Esophagus squamous epithelium (tissue), 4 donors: ENCODE measurements around the gene GLIS2.
"Not testable (repeated sequence)": the region's sequence is repeated elsewhere in the genome, so short reads cannot be mapped to it uniquely, and the experiment has no call there.

Experiments used
- POLR2A ChIP-seq, 4 donors: fragments of 450-650 bp; IDR thresholded peaks; one replicate each; pipeline ENCODE4 v1.6.1; 2017; ENCODE audit warnings: antibody characterized with exemption in 4 of 4, mild to moderate bottlenecking in 4 of 4, moderate library complexity in 3 of 4
- TF ChIP-seq, protein P1 (sequence below), 6 experiments: fragments of 450-650 bp in 4 of 6; fragments of 200-600 bp in 2 of 6; sonication (generic) in 2 of 6; IDR thresholded peaks; one replicate each; pipeline ENCODE4 v1.5.1; 2016 to 2019; ENCODE audit warnings: antibody characterized with exemption in 6 of 6, mild to moderate bottlenecking in 4 of 6, moderate library complexity in 4 of 6

DNA sequence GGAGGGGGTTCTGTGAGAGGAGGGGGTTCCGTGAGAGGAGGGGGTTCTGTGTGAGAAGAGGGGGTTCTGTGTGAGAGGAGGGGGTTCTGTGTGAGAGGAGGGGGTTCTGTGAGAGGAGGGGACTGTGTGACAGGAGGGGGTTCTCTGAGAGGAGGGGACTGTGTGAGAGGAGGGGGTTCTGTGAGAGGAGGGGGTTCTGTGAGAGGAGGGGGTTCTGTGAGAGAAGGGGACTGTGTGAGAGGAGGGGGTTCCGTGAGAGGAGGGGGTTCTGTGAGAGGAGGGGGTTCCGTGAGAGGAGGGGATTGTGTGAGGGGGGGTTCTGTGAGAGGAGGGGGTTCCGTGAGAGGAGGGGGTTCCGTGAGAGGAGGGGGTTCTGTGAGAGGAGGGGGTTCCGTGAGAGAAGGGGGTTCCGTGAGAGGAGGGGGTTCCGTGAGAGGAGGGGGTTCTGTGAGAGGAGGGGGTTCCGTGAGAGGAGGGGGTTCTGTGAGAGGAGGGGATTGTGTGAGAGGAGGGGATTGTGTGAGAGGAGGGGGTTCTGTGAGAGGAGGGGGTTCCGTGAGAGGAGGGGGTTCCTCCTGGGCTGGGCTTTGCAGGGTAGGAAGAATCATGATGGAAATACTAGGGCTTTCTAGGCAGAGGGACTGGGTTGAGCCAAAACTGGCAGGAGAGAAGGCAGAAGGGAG, 28.6 kb downstream of the GLIS2 start:
- TF ChIP-seq, protein P1, sequence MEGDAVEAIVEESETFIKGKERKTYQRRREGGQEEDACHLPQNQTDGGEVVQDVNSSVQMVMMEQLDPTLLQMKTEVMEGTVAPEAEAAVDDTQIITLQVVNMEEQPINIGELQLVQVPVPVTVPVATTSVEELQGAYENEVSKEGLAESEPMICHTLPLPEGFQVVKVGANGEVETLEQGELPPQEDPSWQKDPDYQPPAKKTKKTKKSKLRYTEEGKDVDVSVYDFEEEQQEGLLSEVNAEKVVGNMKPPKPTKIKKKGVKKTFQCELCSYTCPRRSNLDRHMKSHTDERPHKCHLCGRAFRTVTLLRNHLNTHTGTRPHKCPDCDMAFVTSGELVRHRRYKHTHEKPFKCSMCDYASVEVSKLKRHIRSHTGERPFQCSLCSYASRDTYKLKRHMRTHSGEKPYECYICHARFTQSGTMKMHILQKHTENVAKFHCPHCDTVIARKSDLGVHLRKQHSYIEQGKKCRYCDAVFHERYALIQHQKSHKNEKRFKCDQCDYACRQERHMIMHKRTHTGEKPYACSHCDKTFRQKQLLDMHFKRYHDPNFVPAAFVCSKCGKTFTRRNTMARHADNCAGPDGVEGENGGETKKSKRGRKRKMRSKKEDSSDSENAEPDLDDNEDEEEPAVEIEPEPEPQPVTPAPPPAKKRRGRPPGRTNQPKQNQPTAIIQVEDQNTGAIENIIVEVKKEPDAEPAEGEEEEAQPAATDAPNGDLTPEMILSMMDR (IDR thresholded peaks at IDR 0.05) = not testable (repeated sequence)
- not testable (repeated sequence) for TF ChIP-seq POLR2A (IDR thresholded peaks at IDR 0.05)
